Endothelial cell (in vitro differentiated cells): Measurements from ENCODE around the gene SLC24A5. TPM values are rescaled to one million over a fixed set of nuclear protein-coding genes. Genes with fewer than 3 reads are reported as not detected.
A peak's percentile ranks its signal among the peaks of the same experiment; 100 is the strongest.

ENCODE experiments used
- DNase-seq: peaks from one replicate; pipeline ENCODE4 v3.0.0; 2021; ENCODE audit warnings: low spot score
- H3K27ac Mint-ChIP-seq: one replicate; pipeline ENCODE4 v1.8.0; 2021; ENCODE audit warnings: mixed read lengths, inconsistent platforms; ENCODE audit not compliant: unreplicated experiment
- H3K27me3 Mint-ChIP-seq: one replicate; pipeline ENCODE4 v1.8.0; 2021; ENCODE audit warnings: mild to moderate bottlenecking, moderate library complexity, mixed read lengths, inconsistent platforms; ENCODE audit not compliant: unreplicated experiment
- H3K36me3 Mint-ChIP-seq: one replicate; pipeline ENCODE4 v1.8.0; 2021; ENCODE audit warnings: mild to moderate bottlenecking, low read depth, mixed read lengths, inconsistent platforms; ENCODE audit not compliant: unreplicated experiment
- H3K4me1 Mint-ChIP-seq: one replicate; pipeline ENCODE4 v1.8.0; 2021; ENCODE audit warnings: mild to moderate bottlenecking, mixed read lengths, inconsistent platforms; ENCODE audit not compliant: unreplicated experiment
- H3K4me3 Mint-ChIP-seq: one replicate; pipeline ENCODE4 v1.8.0; 2021; ENCODE audit warnings: mild to moderate bottlenecking, mixed read lengths, inconsistent platforms; ENCODE audit not compliant: unreplicated experiment
- H3K9me3 Mint-ChIP-seq: one replicate; pipeline ENCODE4 v1.8.0; 2021; ENCODE audit warnings: mixed read lengths, inconsistent platforms; ENCODE audit not compliant: unreplicated experiment
- CTCF ChIP-seq: fragments of 200-600 bp; sonication (generic); IDR thresholded peaks from one replicate; pipeline ENCODE4 v1.5.0; 2021; ENCODE audit warnings: antibody characterized with exemption; ENCODE audit not compliant: unreplicated experiment
- total RNA-seq: library from RNA; stranded (reverse); fragmentation: NEBNext Ultra II Directional; extraction: Animal tissue kit (Norgen Biotek cat#: 25700); gene quantifications from one replicate; pipeline ENCODE4 v1.2.1, GENCODE V29; 2021; ENCODE audit not compliant: unreplicated experiment

SLC24A5 gene
- total RNA-seq, 1 donor from 2014 or later = not detected

- peak; percentile 50 for TF ChIP-seq CTCF
- peaks cover 5% of the 10 kb centered on the region for H3K9me3 Mint-ChIP-seq
- peaks cover 5% of the 10 kb centered on the region for H3K36me3 Mint-ChIP-seq
- no peak overlapping the region for H3K4me3 Mint-ChIP-seq
- no peaks in the 10 kb centered on the region for H3K4me1 Mint-ChIP-seq
- DNase-seq = peak; percentile 23
- H3K27me3 Mint-ChIP-seq = no peaks in the 10 kb centered on the region
- no peak overlapping the region for H3K27ac Mint-ChIP-seq
These were observed 35.8 kb upstream of the SLC24A5 start for GRCh38 chr15:48084759-48085590.

- peaks cover 5% of the 10 kb centered on the region for H3K36me3 Mint-ChIP-seq
- H3K4me3 Mint-ChIP-seq = no peak overlapping the region
- H3K4me1 Mint-ChIP-seq = no peaks in the 10 kb centered on the region
- TF ChIP-seq CTCF = no peak
- no peak for DNase-seq
- H3K27me3 Mint-ChIP-seq = no peaks in the 10 kb centered on the region
- peaks cover 5% of the 10 kb centered on the region for H3K9me3 Mint-ChIP-seq
- H3K27ac Mint-ChIP-seq = no peak overlapping the region
These were observed 35.2 kb upstream of the SLC24A5 start for GRCh38 chr15:48085591-48085930.

- peaks cover 5% of the 10 kb centered on the region for H3K9me3 Mint-ChIP-seq
- no peaks in the 10 kb centered on the region for H3K4me1 Mint-ChIP-seq
- no peak overlapping the region for H3K4me3 Mint-ChIP-seq
- peaks cover 5% of the 10 kb centered on the region for H3K36me3 Mint-ChIP-seq
- no peak for DNase-seq
- H3K27me3 Mint-ChIP-seq = no peaks in the 10 kb centered on the region
- H3K27ac Mint-ChIP-seq = no peak overlapping the region
- no peak for TF ChIP-seq CTCF
These were observed 34.7 kb upstream of the SLC24A5 start for GRCh38 chr15:48086133-48086532.

GRCh38 chr15:48086576-48086975 lies 34.2 kb upstream of the SLC24A5 start:
- Mint-ChIP-seq H3K36me3 (peaks cover 5% of the 10 kb centered on the region), H3K27ac (no peak overlapping the region), H3K9me3 (peaks cover 5% of the 10 kb centered on the region), H3K27me3 (no peaks in the 10 kb centered on the region), H3K4me3 (no peak overlapping the region), H3K4me1 (no peaks in the 10 kb centered on the region)
- DNase-seq = no peak
- no peak for TF ChIP-seq CTCF

- TF ChIP-seq CTCF = no peak
- Mint-ChIP-seq H3K4me1 (no peaks in the 10 kb centered on the region), H3K4me3 (no peak overlapping the region)
These were observed 32.9 kb upstream of the SLC24A5 start for GRCh38 chr15:48087844-48088243.

More at GRCh38 chr15:48087844-48088243, 32.9 kb upstream of the SLC24A5 start:
- no peak for DNase-seq
- no peak overlapping the region for H3K27ac Mint-ChIP-seq
- no peaks in the 10 kb centered on the region for H3K27me3 Mint-ChIP-seq
- H3K9me3 Mint-ChIP-seq = peaks cover 5% of the 10 kb centered on the region
- H3K36me3 Mint-ChIP-seq = peaks cover 5% of the 10 kb centered on the region
